ENCODE data around the gene IQCB1.
"Not testable (repeated sequence)": the region's sequence is repeated elsewhere in the genome, so short reads cannot be mapped to it uniquely, and the experiment has no call there.

IQCB1 gene

DNA sequence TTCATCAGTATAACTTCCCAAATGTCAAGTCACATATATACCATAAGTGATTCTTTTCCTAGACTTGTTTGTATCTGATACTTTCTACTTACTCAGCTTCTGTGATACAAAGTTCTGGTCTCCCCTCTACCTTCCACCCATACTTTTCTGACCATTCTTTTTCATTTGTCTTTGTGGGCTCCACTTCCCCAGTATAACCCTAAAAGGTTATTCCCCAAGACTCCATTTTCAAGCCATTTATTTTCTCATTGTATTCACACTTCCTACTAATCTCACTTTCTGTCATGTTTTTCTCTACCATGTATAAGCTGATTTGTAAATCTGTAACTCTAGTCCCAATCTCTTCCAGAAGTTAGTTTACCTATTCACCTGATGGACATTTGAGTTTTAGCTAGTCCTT is 34.0 kb downstream of the IQCB1 start:
- DNase-seq, result no peak

DNA sequence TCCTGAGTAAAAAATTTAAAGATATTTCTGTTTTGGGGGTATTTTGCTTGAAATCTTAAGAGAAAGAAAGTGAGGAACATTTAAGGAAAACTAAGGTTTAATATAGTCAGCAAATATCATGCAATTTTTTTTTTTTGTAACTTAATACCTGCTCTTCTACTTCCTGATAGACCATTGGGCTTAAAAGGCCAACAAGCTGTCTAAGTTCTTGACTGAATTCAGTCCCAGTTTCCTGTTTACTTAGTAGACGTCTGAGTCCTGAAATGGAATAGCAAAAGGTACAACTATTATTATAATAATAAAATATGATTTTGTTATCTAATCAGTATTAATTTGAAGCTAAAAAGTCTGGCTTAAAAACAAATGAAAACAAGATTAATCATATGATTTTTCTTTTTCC is 37.9 kb downstream of the IQCB1 start:
- DNase-seq, result no peak

GRCh38 chr3:121794264-121794983 is 40.4 kb downstream of the IQCB1 start:
- DNase-seq, result no peak

GRCh38 chr3:121793078-121793477 is 41.8 kb downstream of the IQCB1 start:
- no peak for DNase-seq

GRCh38 chr3:121786485-121786884 is 48.4 kb downstream of the IQCB1 start:
- no peak for DNase-seq

GRCh38 chr3:121782784-121783183 is 52.1 kb downstream of the IQCB1 start:
- DNase-seq, result not testable (repeated sequence)

DNA sequence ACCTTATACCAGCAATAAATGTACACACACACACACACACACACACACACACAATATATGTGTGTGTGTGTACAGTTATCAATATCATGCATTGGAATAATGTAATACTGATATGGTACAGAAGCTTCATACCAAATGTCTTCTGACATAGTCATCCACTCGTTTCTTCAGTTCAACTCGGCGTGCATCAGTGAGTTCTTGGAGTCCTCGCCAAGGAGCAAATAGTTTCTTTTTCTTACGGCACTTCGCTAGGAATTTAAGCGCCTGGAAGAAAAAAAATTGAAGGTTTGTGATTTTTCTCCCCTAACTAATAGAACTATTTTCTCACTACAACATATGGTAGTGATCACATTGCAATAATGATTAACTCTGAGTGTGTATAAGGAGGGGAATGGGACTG is 53.2 kb downstream of the IQCB1 start:
- DNase-seq, result no peak

- DNase-seq, result not testable (repeated sequence)
Observed at GRCh38 chr3:121775095-121775494, 59.8 kb downstream of the IQCB1 start.

GRCh38 chr3:121769246-121769645 is 65.6 kb downstream of the IQCB1 start:
- no peak for DNase-seq

DNA sequence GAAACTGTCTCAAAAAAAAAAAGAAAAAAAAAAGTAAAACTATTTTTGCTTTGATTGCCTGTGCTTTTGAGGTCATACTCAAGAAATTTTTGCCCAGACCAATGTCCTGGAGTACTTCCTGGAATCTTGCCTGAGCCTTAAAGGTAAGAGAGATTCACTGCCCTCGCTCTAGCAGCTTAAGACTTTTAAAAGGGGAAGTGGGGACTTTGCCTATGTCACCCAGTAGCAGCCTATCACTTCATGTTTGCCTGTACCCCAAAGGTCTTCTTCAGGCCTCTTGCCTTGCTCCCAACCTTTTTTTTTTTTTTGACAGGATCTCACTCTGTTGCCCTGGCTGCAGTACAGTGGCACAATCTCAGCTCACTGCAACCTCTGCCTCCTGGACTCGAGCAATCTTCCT is 66.4 kb downstream of the IQCB1 start:
- DNase-seq, result no peak

DNA sequence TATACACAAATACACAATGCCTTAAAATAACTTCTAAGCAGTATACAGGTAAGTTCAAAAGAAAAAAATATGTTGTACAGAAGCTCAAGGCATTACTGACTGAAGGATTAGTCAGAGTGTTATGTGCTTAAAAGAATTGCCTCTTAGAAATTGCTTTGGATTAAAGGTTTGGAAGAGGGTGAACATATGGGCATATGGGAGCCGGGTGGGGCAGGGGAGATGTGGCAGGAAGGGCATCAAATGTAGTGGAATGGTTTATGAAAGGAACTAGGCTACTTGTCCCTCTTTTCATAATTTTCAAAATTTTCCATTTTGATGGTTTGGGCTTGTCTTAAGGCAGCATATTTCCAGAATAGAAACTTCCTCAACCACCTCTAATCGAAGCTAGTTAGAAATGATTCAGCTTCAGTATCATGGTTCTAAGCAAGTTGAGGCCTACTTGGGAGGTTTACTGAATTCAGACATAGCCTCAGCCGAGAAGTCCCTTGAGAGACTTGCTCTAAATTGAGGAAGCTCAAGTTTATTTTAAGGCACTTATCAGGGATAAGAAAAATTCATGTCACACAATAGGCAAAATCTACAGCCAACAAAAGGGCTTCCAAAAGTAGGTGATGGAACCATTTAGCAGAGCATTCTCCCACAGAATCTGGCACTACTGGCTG is 75.2 kb downstream of the IQCB1 start:
- no peak for DNase-seq

- DNase-seq, result no peak
Observed at GRCh38 chr3:121758727-121759450, 76.0 kb downstream of the IQCB1 start.

DNA sequence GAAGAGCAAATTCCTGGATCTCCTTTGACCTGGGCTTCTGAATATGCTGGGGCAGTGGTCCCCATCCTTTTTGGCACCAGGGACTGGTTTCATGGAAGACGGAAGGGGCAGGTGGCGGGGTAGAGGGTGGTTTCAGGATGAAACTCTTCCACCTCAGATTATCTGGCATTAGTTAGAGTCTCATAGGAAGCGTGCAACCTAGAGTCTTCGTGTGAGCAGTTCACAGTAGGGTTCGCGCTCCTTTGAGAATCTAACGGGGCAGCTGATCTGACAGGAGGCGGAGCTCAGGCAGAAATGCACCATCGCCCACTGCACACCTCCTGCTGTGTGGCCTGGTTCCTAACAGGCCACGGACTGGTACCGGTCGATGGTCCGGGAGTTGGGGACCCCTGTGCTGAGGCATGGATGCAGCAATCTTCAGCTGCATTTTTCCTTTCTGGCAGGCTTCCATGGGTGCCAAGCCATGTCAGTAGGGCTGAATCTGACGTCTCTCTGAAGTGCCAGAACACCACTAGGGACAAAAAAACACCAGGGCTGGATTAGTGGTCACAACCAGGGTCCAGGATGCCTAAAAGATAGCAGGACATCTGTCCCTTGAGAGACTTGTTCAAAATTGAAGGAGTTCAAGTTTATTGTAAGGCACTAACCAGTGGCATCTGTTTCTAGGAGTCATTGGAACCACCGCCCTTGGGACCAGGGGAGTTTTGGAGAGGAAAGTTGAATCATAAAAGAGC is 76.9 kb downstream of the IQCB1 start:
- no peak for DNase-seq

GRCh38 chr3:121757087-121757811 is 77.6 kb downstream of the IQCB1 start:
- DNase-seq, result no peak

GRCh38 chr3:121752772-121753171 is 82.1 kb downstream of the IQCB1 start:
- no peak for DNase-seq

DNA sequence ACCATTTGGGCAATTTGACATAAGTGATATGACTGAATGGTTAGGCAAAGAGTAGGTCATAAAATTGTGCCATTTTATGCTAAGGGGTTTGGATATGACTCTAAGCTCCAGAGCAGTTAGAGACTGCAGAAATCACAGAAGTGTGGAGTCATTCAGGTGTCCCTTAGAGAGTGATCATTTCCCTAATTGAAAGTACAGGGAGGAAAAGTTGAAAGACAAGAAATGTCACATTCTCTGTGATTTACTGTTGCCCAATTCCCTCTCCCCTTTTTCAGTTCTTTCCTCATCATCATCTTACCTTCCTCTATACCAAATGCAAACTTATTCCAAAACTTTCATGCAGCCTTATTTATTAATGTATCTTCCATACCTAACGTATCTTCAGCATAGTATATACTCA is 82.6 kb downstream of the IQCB1 start:
- no peak for DNase-seq

DNA sequence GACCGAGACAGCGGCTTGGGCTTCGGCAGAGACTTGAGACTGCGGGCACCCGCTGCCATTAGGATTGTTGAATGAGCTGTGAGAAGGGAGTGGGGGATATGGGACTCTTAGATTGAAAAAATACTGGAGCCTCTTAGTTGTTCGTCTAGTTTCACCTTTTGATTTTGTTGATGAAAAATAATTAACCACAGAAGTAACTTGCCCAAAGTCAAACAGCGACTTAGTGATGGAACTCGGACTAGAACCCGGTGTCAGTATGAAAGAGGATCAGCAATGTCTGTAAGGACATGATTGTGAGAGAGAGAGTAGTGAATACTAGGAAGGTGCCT is 84.8 kb downstream of the IQCB1 start:
- no peak for DNase-seq

DNA sequence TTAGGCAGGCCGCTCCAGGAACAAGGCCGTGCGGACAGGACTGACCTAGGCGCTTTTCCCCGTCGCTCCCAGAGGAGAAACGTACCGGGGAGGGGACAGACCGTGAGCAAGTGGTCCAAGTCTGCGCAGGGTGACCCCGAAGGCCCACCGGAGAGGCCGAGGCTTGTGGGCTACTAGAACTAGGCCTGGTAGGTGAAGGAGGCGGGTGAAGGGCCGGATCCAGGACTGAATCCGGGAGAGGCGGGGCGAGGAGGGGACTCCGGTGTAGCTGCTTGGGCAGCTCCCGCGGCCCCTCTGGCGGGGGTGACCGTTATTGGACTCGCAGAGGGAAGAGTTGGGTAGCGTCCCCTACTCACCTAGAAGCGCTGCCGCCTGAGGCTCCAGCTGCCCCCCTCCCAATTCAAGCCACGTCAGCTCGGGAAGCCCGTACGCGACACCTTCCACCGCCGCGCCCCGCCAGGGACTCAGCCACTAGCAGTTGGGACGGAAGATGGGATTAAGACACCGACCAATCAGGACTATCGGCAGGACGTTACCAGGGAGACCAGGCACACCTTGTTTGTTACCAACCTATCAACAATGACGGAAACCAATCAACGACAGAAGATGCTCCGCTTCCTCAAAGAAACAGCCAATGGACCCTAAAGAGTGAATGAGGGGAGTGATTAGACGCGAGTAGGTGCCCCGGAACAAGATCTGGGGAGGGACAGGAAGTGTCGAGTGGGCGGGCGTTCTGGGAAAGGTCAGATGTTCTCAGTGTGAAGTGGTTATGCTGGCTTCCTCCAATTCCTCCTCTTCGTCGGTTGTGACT is 85.4 kb downstream of the IQCB1 start, which contains the start of gene GOLGB1:
Gene GOLGB1 (minus strand): TSS at position 466 of the 811 bp plus-strand sequence. CDS start 18,770 bp downstream, outside the sequence.
- peak; percentile 96 for DNase-seq

- DNase-seq, result peak; percentile 41
Observed at GRCh38 chr3:121748680-121749275, 86.1 kb downstream of the IQCB1 start.

- DNase-seq, result no peak
Observed at GRCh38 chr3:121747976-121748375, 86.9 kb downstream of the IQCB1 start.

- not testable (repeated sequence) for DNase-seq
Observed at GRCh38 chr3:121743106-121743505, 91.8 kb downstream of the IQCB1 start.

Data from CD4-positive, alpha-beta T cell treated with Interleukin-15 for 1 hour (primary cell).